HEK293 (cell line): ENCODE measurements around the gene TSPAN9.

ENCODE experiments used
- CTCF ChIA-PET: fragments of 350-600 bp; formaldehyde crosslinking; extraction: SDS; loops from one replicate; lab custom pipeline; 2021; ENCODE audit warnings: antibody characterized with exemption; lab: Yijun Ruan, JAX
- POLR2A ChIA-PET: fragments of 300-600 bp; formaldehyde crosslinking; extraction: SDS; loops from one replicate; lab custom pipeline; 2020; ENCODE audit warnings: antibody characterized with exemption, inconsistent platforms; lab: Yijun Ruan, JAX
- H3K27ac ChIP-seq: fragments of 200-500 bp; sonication (Bioruptor generic); 2 replicates; pipeline ENCODE4 v1.5.1; 2014; ENCODE audit warnings: low read depth, low read length, control low read depth, inconsistent platforms; ENCODE audit errors: extremely low read depth
- H3K36me3 ChIP-seq, 2 experiments: fragments of 200-500 bp in 1 of 2; sonication (Bioruptor generic) in 1 of 2; 1 replicate in 1 of 2; 2 replicates in 1 of 2; pipeline ENCODE4 v1.5.1; 2014 to 2017; ENCODE audit warnings: inconsistent platforms in 2 of 2, low read length in 2 of 2; ENCODE audit not compliant: control insufficient read depth in 2 of 2, insufficient read depth in 1 of 2
- H3K4me1 ChIP-seq: fragments of 200-500 bp; sonication (Bioruptor generic); 2 replicates; pipeline ENCODE4 v1.5.1; 2014; ENCODE audit warnings: mild to moderate bottlenecking, low read length, inconsistent platforms; ENCODE audit not compliant: control insufficient read depth, insufficient read depth
- H3K4me3 ChIP-seq: 2 replicates; pipeline ENCODE4 v1.5.1; 2011; ENCODE audit warnings: low read depth, mild to moderate bottlenecking, control low read depth, low read length, moderate library complexity
- H3K9me3 ChIP-seq: fragments of 200-500 bp; sonication (Bioruptor generic); 2 replicates; pipeline ENCODE4 v1.5.1; 2014; ENCODE audit warnings: low read depth, low read length, inconsistent platforms; ENCODE audit not compliant: control insufficient read depth, insufficient read depth
- KLF8 ChIP-seq: fragments of 450-650 bp; formaldehyde crosslinking; IDR thresholded peaks from 2 replicates; pipeline ENCODE4 v1.5.1; 2016; ENCODE audit warnings: missing biosample characterization, missing genetic modification characterization
- KLF9 ChIP-seq: fragments of 450-650 bp; formaldehyde crosslinking; IDR thresholded peaks from 2 replicates; pipeline ENCODE4 v1.5.1; 2016; ENCODE audit warnings: missing biosample characterization, missing genetic modification characterization, low read depth
- RBAK ChIP-seq: fragments of 450-650 bp; formaldehyde crosslinking; IDR thresholded peaks from 2 replicates; pipeline ENCODE4 v1.5.1; 2016; ENCODE audit warnings: missing biosample characterization, missing genetic modification characterization
- ZBTB17 ChIP-seq: fragments of 450-650 bp; formaldehyde crosslinking; IDR thresholded peaks from 2 replicates; pipeline ENCODE4 v1.5.1; 2016; ENCODE audit warnings: missing biosample characterization, missing genetic modification characterization
- ZBTB8A ChIP-seq: fragments of 450-650 bp; formaldehyde crosslinking; IDR thresholded peaks from 2 replicates; pipeline ENCODE4 v1.5.1; 2016; ENCODE audit warnings: missing biosample characterization, missing genetic modification characterization
- ZNF10 ChIP-seq: fragments of 450-650 bp; formaldehyde crosslinking; IDR thresholded peaks from 2 replicates; pipeline ENCODE4 v1.5.1; 2017; ENCODE audit warnings: missing biosample characterization, missing genetic modification characterization
- ZNF174 ChIP-seq: fragments of 450-650 bp; formaldehyde crosslinking; IDR thresholded peaks from 2 replicates; pipeline ENCODE4 v1.5.0; 2017; ENCODE audit warnings: missing biosample characterization, mild to moderate bottlenecking, missing genetic modification characterization
- ZNF184 ChIP-seq: fragments of 450-650 bp; IDR thresholded peaks from 2 replicates; pipeline ENCODE4 v1.5.1; 2018; ENCODE audit warnings: missing biosample characterization, mild to moderate bottlenecking, missing genetic modification characterization
- ZNF366 ChIP-seq: fragments of 450-650 bp; formaldehyde crosslinking; conservative IDR thresholded peaks from 2 replicates; pipeline ENCODE4 v1.5.1; 2016; ENCODE audit warnings: missing biosample characterization, missing genetic modification characterization
- ZNF394 ChIP-seq: fragments of 450-650 bp; formaldehyde crosslinking; IDR thresholded peaks from 2 replicates; pipeline ENCODE4 v1.5.1; 2016; ENCODE audit warnings: missing biosample characterization, missing genetic modification characterization, mild to moderate bottlenecking, moderate library complexity, borderline replicate concordance
- ZNF558 ChIP-seq: fragments of 450-650 bp; formaldehyde crosslinking; IDR thresholded peaks from 2 replicates; pipeline ENCODE4 v1.5.1; 2016; ENCODE audit warnings: missing biosample characterization, missing genetic modification characterization
- ZNF623 ChIP-seq: fragments of 450-650 bp; formaldehyde crosslinking; IDR thresholded peaks from 2 replicates; pipeline ENCODE4 v1.5.1; 2016; ENCODE audit warnings: missing biosample characterization, missing genetic modification characterization
- ZNF776 ChIP-seq: fragments of 450-650 bp; formaldehyde crosslinking; IDR thresholded peaks from 2 replicates; pipeline ENCODE4 v1.5.0; 2017; ENCODE audit warnings: missing biosample characterization, missing genetic modification characterization, borderline replicate concordance
- ZNF791 ChIP-seq: fragments of 450-650 bp; formaldehyde crosslinking; IDR thresholded peaks from 2 replicates; pipeline ENCODE4 v1.5.1; 2016; ENCODE audit warnings: missing biosample characterization, missing genetic modification characterization
- ZNF830 ChIP-seq: fragments of 450-650 bp; IDR thresholded peaks from 2 replicates; pipeline ENCODE4 v1.5.0; 2018; ENCODE audit warnings: missing biosample characterization, missing genetic modification characterization, low read depth, mild to moderate bottlenecking, moderate library complexity
- ZNF843 ChIP-seq: fragments of 450-650 bp; formaldehyde crosslinking; IDR thresholded peaks from 2 replicates; pipeline ENCODE4 v1.5.1; 2016; ENCODE audit warnings: missing biosample characterization, missing genetic modification characterization
- TF ChIP-seq, protein P1 (sequence below): fragments of 450-650 bp; formaldehyde crosslinking; IDR thresholded peaks from 2 replicates; pipeline ENCODE4 v1.5.1; 2016; ENCODE audit warnings: missing biosample characterization, missing genetic modification characterization
- TF ChIP-seq, protein P2 (sequence below): fragments of 450-650 bp; formaldehyde crosslinking; IDR thresholded peaks from 2 replicates; pipeline ENCODE4 v1.5.1; 2016; ENCODE audit warnings: missing biosample characterization, missing genetic modification characterization
- TF ChIP-seq, protein P3 (sequence below): fragments of 450-650 bp; formaldehyde crosslinking; IDR thresholded peaks from 2 replicates; pipeline ENCODE4 v1.5.1; 2016; ENCODE audit warnings: missing biosample characterization, missing genetic modification characterization, low read depth
- TF ChIP-seq, protein P4 (sequence below): fragments of 450-650 bp; formaldehyde crosslinking; conservative IDR thresholded peaks from 2 replicates; pipeline ENCODE4 v1.5.1; 2016; ENCODE audit warnings: low read depth, missing biosample characterization, missing genetic modification characterization
- TF ChIP-seq, protein P5 (sequence below): fragments of 450-650 bp; formaldehyde crosslinking; IDR thresholded peaks from 2 replicates; pipeline ENCODE4 v1.5.1; 2016; ENCODE audit warnings: missing biosample characterization, missing genetic modification characterization
- TF ChIP-seq, protein P6 (sequence below): fragments of 450-650 bp; formaldehyde crosslinking; optimal IDR thresholded peaks from 2 replicates; pipeline ENCODE3; 2016; ENCODE audit warnings: missing biosample characterization, mild to moderate bottlenecking, missing genetic modification characterization

The TSPAN9 gene

DNA sequence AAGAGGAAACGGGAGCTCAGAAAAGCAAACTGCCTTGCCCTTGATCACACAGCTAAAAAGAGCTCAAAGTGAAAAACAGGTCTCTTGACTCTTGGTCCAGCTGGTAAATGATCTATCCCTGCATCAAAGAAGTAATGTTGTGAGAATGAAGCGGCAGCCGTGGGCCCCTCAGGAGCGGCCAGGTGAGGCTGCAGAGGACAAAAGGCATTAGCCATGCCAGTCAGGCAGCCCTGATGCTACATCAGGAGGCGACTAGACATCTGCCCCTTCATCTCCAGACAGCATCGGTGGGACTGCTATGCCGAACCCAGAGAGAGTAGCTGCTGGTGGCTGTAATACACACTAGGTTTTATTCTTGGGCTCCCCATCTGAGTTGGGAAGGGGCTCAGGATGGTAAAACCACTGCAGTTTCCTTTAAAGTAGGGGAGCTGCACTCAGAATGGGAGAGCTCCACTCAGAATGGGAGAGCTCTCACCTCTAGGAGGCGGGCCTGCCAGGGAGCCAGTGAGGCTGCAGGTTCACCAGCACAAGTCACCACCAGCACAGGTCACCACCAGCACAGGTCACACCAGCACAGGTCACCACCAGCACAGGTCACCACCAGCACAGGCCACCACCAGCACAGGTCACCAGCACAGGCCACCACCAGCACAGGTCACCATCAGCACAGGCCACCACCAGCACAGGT is 120.1 kb downstream of the TSPAN9 start (continued):
- TF ChIP-seq, protein P1, sequence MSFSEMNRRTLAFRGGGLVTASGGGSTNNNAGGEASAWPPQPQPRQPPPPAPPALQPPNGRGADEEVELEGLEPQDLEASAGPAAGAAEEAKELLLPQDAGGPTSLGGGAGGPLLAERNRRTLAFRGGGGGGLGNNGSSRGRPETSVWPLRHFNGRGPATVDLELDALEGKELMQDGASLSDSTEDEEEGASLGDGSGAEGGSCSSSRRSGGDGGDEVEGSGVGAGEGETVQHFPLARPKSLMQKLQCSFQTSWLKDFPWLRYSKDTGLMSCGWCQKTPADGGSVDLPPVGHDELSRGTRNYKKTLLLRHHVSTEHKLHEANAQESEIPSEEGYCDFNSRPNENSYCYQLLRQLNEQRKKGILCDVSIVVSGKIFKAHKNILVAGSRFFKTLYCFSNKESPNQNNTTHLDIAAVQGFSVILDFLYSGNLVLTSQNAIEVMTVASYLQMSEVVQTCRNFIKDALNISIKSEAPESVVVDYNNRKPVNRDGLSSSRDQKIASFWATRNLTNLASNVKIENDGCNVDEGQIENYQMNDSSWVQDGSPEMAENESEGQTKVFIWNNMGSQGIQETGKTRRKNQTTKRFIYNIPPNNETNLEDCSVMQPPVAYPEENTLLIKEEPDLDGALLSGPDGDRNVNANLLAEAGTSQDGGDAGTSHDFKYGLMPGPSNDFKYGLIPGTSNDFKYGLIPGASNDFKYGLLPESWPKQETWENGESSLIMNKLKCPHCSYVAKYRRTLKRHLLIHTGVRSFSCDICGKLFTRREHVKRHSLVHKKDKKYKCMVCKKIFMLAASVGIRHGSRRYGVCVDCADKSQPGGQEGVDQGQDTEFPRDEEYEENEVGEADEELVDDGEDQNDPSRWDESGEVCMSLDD = no peak
- TF ChIP-seq ZBTB8A (tag by site-specific recombination) (no peak), ZNF791 (tag by site-specific recombination) (no peak), ZNF174 (tag by site-specific recombination) (no peak)
- TF ChIP-seq, protein P2, sequence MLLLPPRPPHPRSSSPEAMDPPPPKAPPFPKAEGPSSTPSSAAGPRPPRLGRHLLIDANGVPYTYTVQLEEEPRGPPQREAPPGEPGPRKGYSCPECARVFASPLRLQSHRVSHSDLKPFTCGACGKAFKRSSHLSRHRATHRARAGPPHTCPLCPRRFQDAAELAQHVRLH (tag by site-specific recombination) = no peak

DNA sequence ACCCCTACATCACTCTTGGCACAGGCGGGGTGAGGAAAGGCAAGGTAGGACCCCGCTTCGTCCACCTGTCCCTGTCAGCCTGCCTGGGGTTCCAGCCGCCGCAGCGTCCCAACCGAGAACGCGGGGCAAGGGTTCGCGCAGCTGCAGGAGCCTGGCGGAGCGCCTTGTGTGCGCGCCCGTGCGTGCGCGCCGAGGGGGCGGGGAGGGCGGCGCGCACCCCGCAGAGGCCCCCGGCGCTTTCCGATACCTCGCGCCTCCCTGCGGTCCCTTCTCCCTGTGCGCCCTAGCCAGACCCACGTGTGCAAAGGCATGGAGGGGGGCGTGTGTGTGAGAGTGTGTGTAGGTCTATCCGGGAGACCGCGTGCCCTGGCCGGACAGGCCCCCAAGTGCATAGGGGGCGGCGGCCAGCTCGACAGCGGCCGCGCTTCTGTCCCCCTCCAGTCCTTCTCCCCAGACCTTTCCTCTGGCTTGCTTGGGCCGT is 122.4 kb downstream of the TSPAN9 start:
- H3K4me1 ChIP-seq = no peaks in the 10 kb centered on the region; the same call in 1 of the 2 replicates
- POLR2A ChIA-PET = no interaction called here
- no peaks in the 10 kb centered on the region for H3K36me3 ChIP-seq
- no peak overlapping the region for H3K27ac ChIP-seq
- CTCF ChIA-PET = interaction anchor here (0.6 to 1.4 kb wide), 4 partner anchors 14 to 129 kb away, joined by 3 to 5 read pairs (median 3); no protein-coding TSS in a partner anchor
- no peaks in the 10 kb centered on the region for H3K9me3 ChIP-seq
- peak overlapping the region; percentile 43 for H3K4me3 ChIP-seq
- no peak for TF ChIP-seq ZNF776 (tag by site-specific recombination)
- TF ChIP-seq RBAK (tag by site-specific recombination) = no peak
- TF ChIP-seq KLF8 (tag by site-specific recombination) = peak; percentile 46; the same call in 1 of the 2 replicates
- TF ChIP-seq, protein P3, sequence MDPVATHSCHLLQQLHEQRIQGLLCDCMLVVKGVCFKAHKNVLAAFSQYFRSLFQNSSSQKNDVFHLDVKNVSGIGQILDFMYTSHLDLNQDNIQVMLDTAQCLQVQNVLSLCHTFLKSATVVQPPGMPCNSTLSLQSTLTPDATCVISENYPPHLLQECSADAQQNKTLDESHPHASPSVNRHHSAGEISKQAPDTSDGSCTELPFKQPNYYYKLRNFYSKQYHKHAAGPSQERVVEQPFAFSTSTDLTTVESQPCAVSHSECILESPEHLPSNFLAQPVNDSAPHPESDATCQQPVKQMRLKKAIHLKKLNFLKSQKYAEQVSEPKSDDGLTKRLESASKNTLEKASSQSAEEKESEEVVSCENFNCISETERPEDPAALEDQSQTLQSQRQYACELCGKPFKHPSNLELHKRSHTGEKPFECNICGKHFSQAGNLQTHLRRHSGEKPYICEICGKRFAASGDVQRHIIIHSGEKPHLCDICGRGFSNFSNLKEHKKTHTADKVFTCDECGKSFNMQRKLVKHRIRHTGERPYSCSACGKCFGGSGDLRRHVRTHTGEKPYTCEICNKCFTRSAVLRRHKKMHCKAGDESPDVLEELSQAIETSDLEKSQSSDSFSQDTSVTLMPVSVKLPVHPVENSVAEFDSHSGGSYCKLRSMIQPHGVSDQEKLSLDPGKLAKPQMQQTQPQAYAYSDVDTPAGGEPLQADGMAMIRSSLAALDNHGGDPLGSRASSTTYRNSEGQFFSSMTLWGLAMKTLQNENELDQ (tag by site-specific recombination) = no peak
- no peak for TF ChIP-seq ZNF558 (tag by site-specific recombination)
- TF ChIP-seq ZNF623 (tag by site-specific recombination) = no peak
- no peak for TF ChIP-seq ZNF366
- TF ChIP-seq ZNF184 (tag by site-specific recombination) = no peak
- no peak for TF ChIP-seq ZNF843 (tag by site-specific recombination)
- no peak for TF ChIP-seq ZNF394 (tag by site-specific recombination)
- TF ChIP-seq, protein P4, sequence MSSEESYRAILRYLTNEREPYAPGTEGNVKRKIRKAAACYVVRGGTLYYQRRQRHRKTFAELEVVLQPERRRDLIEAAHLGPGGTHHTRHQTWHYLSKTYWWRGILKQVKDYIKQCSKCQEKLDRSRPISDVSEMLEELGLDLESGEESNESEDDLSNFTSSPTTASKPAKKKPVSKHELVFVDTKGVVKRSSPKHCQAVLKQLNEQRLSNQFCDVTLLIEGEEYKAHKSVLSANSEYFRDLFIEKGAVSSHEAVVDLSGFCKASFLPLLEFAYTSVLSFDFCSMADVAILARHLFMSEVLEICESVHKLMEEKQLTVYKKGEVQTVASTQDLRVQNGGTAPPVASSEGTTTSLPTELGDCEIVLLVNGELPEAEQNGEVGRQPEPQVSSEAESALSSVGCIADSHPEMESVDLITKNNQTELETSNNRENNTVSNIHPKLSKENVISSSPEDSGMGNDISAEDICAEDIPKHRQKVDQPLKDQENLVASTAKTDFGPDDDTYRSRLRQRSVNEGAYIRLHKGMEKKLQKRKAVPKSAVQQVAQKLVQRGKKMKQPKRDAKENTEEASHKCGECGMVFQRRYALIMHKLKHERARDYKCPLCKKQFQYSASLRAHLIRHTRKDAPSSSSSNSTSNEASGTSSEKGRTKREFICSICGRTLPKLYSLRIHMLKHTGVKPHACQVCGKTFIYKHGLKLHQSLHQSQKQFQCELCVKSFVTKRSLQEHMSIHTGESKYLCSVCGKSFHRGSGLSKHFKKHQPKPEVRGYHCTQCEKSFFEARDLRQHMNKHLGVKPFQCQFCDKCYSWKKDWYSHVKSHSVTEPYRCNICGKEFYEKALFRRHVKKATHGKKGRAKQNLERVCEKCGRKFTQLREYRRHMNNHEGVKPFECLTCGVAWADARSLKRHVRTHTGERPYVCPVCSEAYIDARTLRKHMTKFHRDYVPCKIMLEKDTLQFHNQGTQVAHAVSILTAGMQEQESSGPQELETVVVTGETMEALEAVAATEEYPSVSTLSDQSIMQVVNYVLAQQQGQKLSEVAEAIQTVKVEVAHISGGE = no peak; the same call in 1 of the 2 replicates
- TF ChIP-seq KLF9 = peak; percentile 88
- no peak for TF ChIP-seq ZBTB17
- TF ChIP-seq, protein P5, sequence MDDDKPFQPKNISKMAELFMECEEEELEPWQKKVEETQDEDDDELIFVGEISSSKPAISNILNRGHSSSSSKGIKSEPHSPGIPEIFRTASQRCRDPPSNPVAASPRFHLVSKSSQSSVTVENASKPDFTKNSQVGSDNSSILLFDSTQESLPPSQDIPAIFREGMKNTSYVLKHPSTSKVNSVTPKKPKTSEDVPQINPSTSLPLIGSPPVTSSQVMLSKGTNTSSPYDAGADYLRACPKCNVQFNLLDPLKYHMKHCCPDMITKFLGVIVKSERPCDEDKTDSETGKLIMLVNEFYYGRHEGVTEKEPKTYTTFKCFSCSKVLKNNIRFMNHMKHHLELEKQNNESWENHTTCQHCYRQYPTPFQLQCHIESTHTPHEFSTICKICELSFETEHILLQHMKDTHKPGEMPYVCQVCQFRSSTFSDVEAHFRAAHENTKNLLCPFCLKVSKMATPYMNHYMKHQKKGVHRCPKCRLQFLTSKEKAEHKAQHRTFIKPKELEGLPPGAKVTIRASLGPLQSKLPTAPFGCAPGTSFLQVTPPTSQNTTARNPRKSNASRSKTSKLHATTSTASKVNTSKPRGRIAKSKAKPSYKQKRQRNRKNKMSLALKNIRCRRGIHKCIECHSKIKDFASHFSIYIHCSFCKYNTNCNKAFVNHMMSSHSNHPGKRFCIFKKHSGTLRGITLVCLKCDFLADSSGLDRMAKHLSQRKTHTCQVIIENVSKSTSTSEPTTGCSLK = no peak
- TF ChIP-seq ZNF830 = no peak
- 0 out of 2 replicates have a peak, but pooled peaks have one; percentile 23 for TF ChIP-seq ZNF10 (tag by site-specific recombination)
- TF ChIP-seq, protein P6, sequence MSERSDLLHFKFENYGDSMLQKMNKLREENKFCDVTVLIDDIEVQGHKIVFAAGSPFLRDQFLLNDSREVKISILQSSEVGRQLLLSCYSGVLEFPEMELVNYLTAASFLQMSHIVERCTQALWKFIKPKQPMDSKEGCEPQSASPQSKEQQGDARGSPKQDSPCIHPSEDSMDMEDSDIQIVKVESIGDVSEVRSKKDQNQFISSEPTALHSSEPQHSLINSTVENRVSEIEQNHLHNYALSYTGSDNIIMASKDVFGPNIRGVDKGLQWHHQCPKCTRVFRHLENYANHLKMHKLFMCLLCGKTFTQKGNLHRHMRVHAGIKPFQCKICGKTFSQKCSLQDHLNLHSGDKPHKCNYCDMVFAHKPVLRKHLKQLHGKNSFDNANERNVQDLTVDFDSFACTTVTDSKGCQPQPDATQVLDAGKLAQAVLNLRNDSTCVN (tag by site-specific recombination) = peak; percentile 80
